ENCODE data around the gene PSMA5. TPM values are rescaled to one million over a fixed set of nuclear protein-coding genes. Genes with fewer than 3 reads are reported as not detected.
"Not testable (repeated sequence)": the region's sequence is repeated elsewhere in the genome, so short reads cannot be mapped to it uniquely, and the experiment has no call there.

The PSMA5 gene
- total RNA-seq, 3 donors from 2014 or later, result 23.7 to 36.7 (median 28.8) TPM

GRCh38 chr1:109466125-109466451 is 39.8 kb upstream of the PSMA5 start:
- H3K27ac ChIP-seq, result no peak overlapping the region
- no peaks in the 10 kb centered on the region for H3K4me1 ChIP-seq
- no peaks in the 10 kb centered on the region for H3K9me3 ChIP-seq
- H3K4me3 ChIP-seq, result peak overlapping the region; percentile 49 to 69 (median 54)
- H3K27me3 ChIP-seq, result peaks cover 3 to 65% of the 10 kb centered on the region in 2 donors
- no peak for TF ChIP-seq POLR2AphosphoS5 (IDR thresholded peaks at IDR 0.05)
- TF ChIP-seq, protein P1, sequence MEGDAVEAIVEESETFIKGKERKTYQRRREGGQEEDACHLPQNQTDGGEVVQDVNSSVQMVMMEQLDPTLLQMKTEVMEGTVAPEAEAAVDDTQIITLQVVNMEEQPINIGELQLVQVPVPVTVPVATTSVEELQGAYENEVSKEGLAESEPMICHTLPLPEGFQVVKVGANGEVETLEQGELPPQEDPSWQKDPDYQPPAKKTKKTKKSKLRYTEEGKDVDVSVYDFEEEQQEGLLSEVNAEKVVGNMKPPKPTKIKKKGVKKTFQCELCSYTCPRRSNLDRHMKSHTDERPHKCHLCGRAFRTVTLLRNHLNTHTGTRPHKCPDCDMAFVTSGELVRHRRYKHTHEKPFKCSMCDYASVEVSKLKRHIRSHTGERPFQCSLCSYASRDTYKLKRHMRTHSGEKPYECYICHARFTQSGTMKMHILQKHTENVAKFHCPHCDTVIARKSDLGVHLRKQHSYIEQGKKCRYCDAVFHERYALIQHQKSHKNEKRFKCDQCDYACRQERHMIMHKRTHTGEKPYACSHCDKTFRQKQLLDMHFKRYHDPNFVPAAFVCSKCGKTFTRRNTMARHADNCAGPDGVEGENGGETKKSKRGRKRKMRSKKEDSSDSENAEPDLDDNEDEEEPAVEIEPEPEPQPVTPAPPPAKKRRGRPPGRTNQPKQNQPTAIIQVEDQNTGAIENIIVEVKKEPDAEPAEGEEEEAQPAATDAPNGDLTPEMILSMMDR (IDR thresholded peaks at IDR 0.05), result no peak
- TF ChIP-seq POLR2A (IDR thresholded peaks at IDR 0.05), result no peak
- intact Hi-C loops (cut with DNase I; ENCODE audit: low total_unique reads), result no loop called here
- no peaks in the 10 kb centered on the region for H3K36me3 ChIP-seq
- DNase-seq (ENCODE audit: low spot score in 2 of 2), result no peak

- Histone ChIP-seq H3K9me3 (peaks cover 0 to 8% of the 10 kb centered on the region in 2 donors), H3K4me3 (no peak overlapping the region), H3K27me3 (peaks cover 0 to 18% of the 10 kb centered on the region in 2 donors), H3K36me3 (no peaks in the 10 kb centered on the region), H3K27ac (no peak overlapping the region), H3K4me1 (no peaks in the 10 kb centered on the region)
- TF ChIP-seq, protein P1 (IDR thresholded peaks at IDR 0.05), result no peak
- TF ChIP-seq POLR2AphosphoS5 (IDR thresholded peaks at IDR 0.05), result no peak
- no peak for TF ChIP-seq POLR2A (IDR thresholded peaks at IDR 0.05)
- no peak for DNase-seq (ENCODE audit: low spot score in 2 of 2)
- intact Hi-C loops (cut with DNase I; ENCODE audit: low total_unique reads), result no loop called here
These were observed 31.6 kb upstream of the PSMA5 start for GRCh38 chr1:109457819-109458218.

DNA sequence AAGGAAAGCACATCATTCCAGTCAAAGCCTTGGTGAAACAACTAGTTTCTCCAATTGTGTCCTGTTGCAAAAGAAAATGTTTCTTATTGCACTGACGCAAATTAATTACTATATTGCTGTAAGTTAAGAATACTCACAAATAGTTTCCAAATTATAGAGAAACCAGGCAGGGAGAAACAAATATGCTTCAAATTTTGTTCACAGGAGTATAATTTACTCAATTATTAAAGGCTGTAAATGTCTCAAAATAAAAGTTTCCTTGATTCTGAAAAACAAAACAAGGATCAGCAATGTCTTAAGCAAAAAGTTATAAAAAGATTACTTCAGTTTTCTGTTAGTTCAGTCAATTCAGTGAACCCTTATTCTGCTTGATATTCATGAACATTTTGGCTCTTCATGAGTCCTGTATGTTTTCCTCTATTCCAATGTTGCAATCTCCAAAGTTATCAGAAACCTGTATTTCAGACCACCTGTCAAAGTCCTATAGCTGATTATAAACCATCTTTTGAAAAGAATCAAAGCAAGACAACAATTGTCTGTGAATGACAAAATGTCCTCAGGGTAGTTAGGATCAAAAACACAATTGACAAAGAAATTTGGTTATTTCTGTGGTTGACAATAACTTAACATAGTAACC is 28.4 kb upstream of the PSMA5 start:
- TF ChIP-seq, protein P1 (IDR thresholded peaks at IDR 0.05), result no peak
- TF ChIP-seq POLR2AphosphoS5 (IDR thresholded peaks at IDR 0.05) (no peak), POLR2A (IDR thresholded peaks at IDR 0.05) (no peak)

GRCh38 chr1:109447524-109447923 is 21.3 kb upstream of the PSMA5 start:
- no peak for DNase-seq (ENCODE audit: low spot score in 2 of 2)
- TF ChIP-seq POLR2A (IDR thresholded peaks at IDR 0.05) (no peak), POLR2AphosphoS5 (IDR thresholded peaks at IDR 0.05) (no peak)
- TF ChIP-seq, protein P1 (IDR thresholded peaks at IDR 0.05), result no peak
- Histone ChIP-seq H3K4me3 (no peak overlapping the region), H3K27me3 (peaks cover 0 to 26% of the 10 kb centered on the region in 2 donors), H3K36me3 (no peaks in the 10 kb centered on the region), H3K9me3 (no peaks in the 10 kb centered on the region), H3K27ac (no peak overlapping the region), H3K4me1 (no peaks in the 10 kb centered on the region)
- intact Hi-C loops (cut with DNase I; ENCODE audit: low total_unique reads), result no loop called here

More for the DNA sequence above, 28.4 kb upstream of the PSMA5 start:
- intact Hi-C loops (cut with DNase I; ENCODE audit: low total_unique reads), result no loop called here
- no peak overlapping the region for H3K27ac ChIP-seq
- H3K4me3 ChIP-seq, result no peak overlapping the region
- no peaks in the 10 kb centered on the region for H3K36me3 ChIP-seq
- H3K4me1 ChIP-seq, result no peaks in the 10 kb centered on the region
- H3K27me3 ChIP-seq, result peaks cover 0 to 6% of the 10 kb centered on the region in 2 donors
- peaks cover 0 to 8% of the 10 kb centered on the region in 2 donors for H3K9me3 ChIP-seq
- DNase-seq (ENCODE audit: low spot score in 2 of 2), result no peak

DNA sequence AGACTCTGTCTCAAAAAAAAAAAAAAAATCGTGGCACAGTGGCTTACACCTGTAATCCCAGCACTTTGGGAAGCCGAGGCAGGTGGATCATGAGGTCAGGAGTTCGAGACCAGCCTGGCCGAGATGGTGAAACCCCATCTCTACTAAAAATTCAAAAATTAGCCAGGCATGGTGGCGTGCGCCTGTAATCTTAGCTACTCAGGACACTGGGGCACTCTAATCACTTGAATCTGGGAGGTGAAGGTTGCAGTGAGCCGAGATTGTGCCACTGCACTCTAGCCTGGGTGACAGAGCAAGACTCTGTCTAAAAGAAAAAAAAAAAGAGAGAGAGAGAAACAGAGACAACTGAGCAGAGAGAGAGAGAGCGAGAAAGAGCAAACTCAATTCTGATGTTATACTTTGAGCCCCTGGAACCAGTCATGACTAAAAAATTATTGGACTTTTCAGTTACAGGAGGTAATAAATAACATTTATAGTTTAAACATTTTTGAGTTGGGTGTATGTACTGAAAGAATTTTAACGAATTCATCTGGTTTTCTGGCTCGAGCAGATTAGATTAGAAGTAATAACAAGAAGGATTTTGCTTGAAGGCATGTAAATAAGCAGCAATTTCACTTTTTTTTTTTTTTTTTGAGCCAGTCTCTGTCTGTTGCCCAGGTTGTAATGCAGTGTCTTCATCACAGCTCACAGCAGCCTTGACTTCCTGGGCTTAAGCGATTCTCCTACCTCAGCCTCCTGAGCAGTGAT is 19.9 kb upstream of the PSMA5 start:
- DNase-seq (ENCODE audit: low spot score in 2 of 2); H3K4me3 ChIP-seq; H3K36me3 ChIP-seq; H3K9me3 ChIP-seq; H3K27ac ChIP-seq; H3K4me1 ChIP-seq; intact Hi-C loops (cut with DNase I; ENCODE audit: low total_unique reads): not testable (repeated sequence)
- H3K27me3 ChIP-seq, result peaks cover 0 to 31% of the 10 kb centered on the region in 2 donors

All from breast epithelium (tissue), 4 donors.